Measurements from ENCODE around the gene PDE4D.

GRCh38 chr5:59094864-59095263, 798.7 kb downstream of the PDE4D start:
- TF ChIP-seq POLR2A (IDR thresholded peaks at IDR 0.05; ENCODE audit: low read depth, low read length): no peak
- TF ChIP-seq CTCF (IDR thresholded peaks at IDR 0.05 in 2 of 3, conservative IDR thresholded peaks at IDR 0.05 in 1 of 3; ENCODE audit: control insufficient read depth in 2 of 3, extremely low read depth in 1 of 3, insufficient read depth in 1 of 3, low read depth in 3 of 3, low read length in 3 of 3): no peak
- no peak for TF ChIP-seq USF2 (IDR thresholded peaks at IDR 0.05; ENCODE audit: borderline replicate concordance, low read depth, low read length)
- no peak for TF ChIP-seq NR2C1 (IDR thresholded peaks at IDR 0.05)
- TF ChIP-seq RBBP5 (conservative IDR thresholded peaks at IDR 0.05): no peak
- no peak for TF ChIP-seq MAX (IDR thresholded peaks at IDR 0.05; ENCODE audit: low read depth, low read length)

All from GM12878 (cell line).